ENCODE measurements around the gene LPAR2. TPM values are rescaled to one million over a fixed set of nuclear protein-coding genes. Genes with fewer than 3 reads are reported as not detected.
A peak's percentile ranks its signal among the peaks of the same experiment; 100 is the strongest.

The LPAR2 gene
- total RNA-seq: 10 to 100 TPM; 10.9 to 30.0 (median 17.1) TPM
- long read RNA-seq, donor 1, transcript LPAR2-201 (3 exons, 1,791 nt): major isoform, 7 of 12 reads
- long read RNA-seq, donor 1, partial matches to known transcripts: 2 of 12 reads
- long read RNA-seq, donor 1, other reads (novel, unspliced or antisense): 3 of 12 reads
- long read RNA-seq, donor 2, transcript LPAR2-201 (3 exons, 1,791 nt): major isoform, 11 of 13 reads
- long read RNA-seq, donor 2, partial matches to known transcripts: 0 of 13 reads
- long read RNA-seq, donor 2, other reads (novel, unspliced or antisense): 2 of 13 reads

GRCh38 chr19:19627621-19628500, at the start of gene LPAR2:
Gene LPAR2 (minus strand): TSS chr19:19628220. CDS start chr19:19627275, 945 bp downstream.
- Histone ChIP-seq H3K4me1 (ENCODE audit: low read depth) (no peaks in the 10 kb centered on the region), H3K36me3 (ENCODE audit: low read depth) (no peaks in the 10 kb centered on the region), H3K4me3 (peak within 1 kb of the TSS; percentile 50), H3K9me3 (no peaks in the 10 kb centered on the region)
- ATAC-seq (peak; percentile 93), DNase-seq (peak; percentile 83 to 87 (median 86))
- intact Hi-C loops (cut with DNase I, micrococcal nuclease): no loop called here
- TF ChIP-seq, protein P1, sequence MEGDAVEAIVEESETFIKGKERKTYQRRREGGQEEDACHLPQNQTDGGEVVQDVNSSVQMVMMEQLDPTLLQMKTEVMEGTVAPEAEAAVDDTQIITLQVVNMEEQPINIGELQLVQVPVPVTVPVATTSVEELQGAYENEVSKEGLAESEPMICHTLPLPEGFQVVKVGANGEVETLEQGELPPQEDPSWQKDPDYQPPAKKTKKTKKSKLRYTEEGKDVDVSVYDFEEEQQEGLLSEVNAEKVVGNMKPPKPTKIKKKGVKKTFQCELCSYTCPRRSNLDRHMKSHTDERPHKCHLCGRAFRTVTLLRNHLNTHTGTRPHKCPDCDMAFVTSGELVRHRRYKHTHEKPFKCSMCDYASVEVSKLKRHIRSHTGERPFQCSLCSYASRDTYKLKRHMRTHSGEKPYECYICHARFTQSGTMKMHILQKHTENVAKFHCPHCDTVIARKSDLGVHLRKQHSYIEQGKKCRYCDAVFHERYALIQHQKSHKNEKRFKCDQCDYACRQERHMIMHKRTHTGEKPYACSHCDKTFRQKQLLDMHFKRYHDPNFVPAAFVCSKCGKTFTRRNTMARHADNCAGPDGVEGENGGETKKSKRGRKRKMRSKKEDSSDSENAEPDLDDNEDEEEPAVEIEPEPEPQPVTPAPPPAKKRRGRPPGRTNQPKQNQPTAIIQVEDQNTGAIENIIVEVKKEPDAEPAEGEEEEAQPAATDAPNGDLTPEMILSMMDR (IDR thresholded peaks at IDR 0.05): no peak

DNA sequence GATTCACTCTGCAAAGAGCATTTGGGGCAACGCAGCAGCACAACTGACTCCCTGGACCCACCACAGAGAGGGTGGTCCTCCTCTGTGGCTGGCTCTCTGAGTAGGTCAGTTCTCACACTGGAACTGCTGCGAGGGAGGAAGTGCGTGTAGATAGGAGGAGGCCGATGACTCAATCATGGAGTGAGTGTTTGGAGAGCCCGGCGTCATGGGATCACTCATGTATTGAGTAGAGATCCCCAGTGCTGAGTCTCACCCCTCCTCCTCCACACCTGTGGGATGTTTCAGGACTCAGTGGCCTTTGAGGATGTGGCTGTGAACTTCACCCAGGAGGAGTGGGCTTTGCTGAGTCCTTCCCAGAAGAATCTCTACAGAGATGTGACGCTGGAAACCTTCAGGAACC, 49.6 kb upstream of the LPAR2 start:
- Histone ChIP-seq H3K9me3 (peaks cover 62% of the 10 kb centered on the region), H3K4me3 (no peak overlapping the region), H3K36me3 (ENCODE audit: low read depth) (peaks cover 20% of the 10 kb centered on the region), H3K4me1 (ENCODE audit: low read depth) (no peaks in the 10 kb centered on the region)
- DNase-seq (no peak), ATAC-seq (no peak)
- TF ChIP-seq, protein P1 (IDR thresholded peaks at IDR 0.05): no peak
- intact Hi-C loops (cut with DNase I, micrococcal nuclease): no loop called here

GRCh38 chr19:19674315-19674714, 46.3 kb upstream of the LPAR2 start:
- no peak for ATAC-seq
- TF ChIP-seq, protein P1 (IDR thresholded peaks at IDR 0.05): no peak
- no peak for DNase-seq
- H3K36me3 ChIP-seq (ENCODE audit: low read depth): peaks cover 11% of the 10 kb centered on the region
- H3K9me3 ChIP-seq: peaks cover 32% of the 10 kb centered on the region
- H3K4me1 ChIP-seq (ENCODE audit: low read depth): peaks cover 6% of the 10 kb centered on the region
- no peak overlapping the region for H3K4me3 ChIP-seq
- intact Hi-C loops (cut with DNase I, micrococcal nuclease): no loop called here

- Histone ChIP-seq H3K9me3 (peaks cover 17% of the 10 kb centered on the region), H3K4me3 (no peak overlapping the region), H3K36me3 (ENCODE audit: low read depth) (no peaks in the 10 kb centered on the region), H3K4me1 (ENCODE audit: low read depth) (peaks cover 6% of the 10 kb centered on the region)
- ATAC-seq (no peak), DNase-seq (peak in 1 of 3 donors; percentile 5)
- intact Hi-C loops (cut with DNase I, micrococcal nuclease): no loop called here
- TF ChIP-seq, protein P1 (IDR thresholded peaks at IDR 0.05): no peak
Observed at GRCh38 chr19:19672816-19673215, 44.8 kb upstream of the LPAR2 start.

- H3K4me3 ChIP-seq: no peak overlapping the region
- intact Hi-C loops (cut with DNase I, micrococcal nuclease): no loop called here
- peak in 1 of 3 donors; percentile 27 for DNase-seq
Observed at GRCh38 chr19:19670070-19670551, 42.1 kb upstream of the LPAR2 start.

More at GRCh38 chr19:19670070-19670551, 42.1 kb upstream of the LPAR2 start:
- ATAC-seq: no peak
- Histone ChIP-seq H3K36me3 (ENCODE audit: low read depth) (no peaks in the 10 kb centered on the region), H3K4me1 (ENCODE audit: low read depth) (peaks cover 6% of the 10 kb centered on the region), H3K9me3 (peaks cover 2% of the 10 kb centered on the region)
- TF ChIP-seq, protein P1 (IDR thresholded peaks at IDR 0.05): no peak

Data from mucosa of descending colon (tissue), 3 donors.